Vagina (tissue), 2 donors: ENCODE measurements around the gene SOX12. TPM values are rescaled to one million over a fixed set of nuclear protein-coding genes. Genes with fewer than 3 reads are reported as not detected.
"Not testable (repeated sequence)": the region's sequence is repeated elsewhere in the genome, so short reads cannot be mapped to it uniquely, and the experiment has no call there.

Source experiments
- DNase-seq, 2 donors: peaks; one replicate each; pipeline ENCODE4 v3.0.0-alpha.2; 2017; ENCODE audit errors: extremely low spot score in 2 of 2
- H3K27ac ChIP-seq: fragments of 200-600 bp; sonication (generic); one replicate; pipeline ENCODE4 v1.5.1; 2019
- H3K27me3 ChIP-seq: fragments of 200-600 bp; sonication (generic); one replicate; pipeline ENCODE4 v1.5.1; 2019
- H3K36me3 ChIP-seq, 2 donors: fragments of 200-600 bp; sonication (generic); one replicate each; pipeline ENCODE4 v1.5.1; 2017 to 2019
- H3K4me1 ChIP-seq: fragments of 200-600 bp; sonication (generic); one replicate; pipeline ENCODE4 v1.5.1; 2019
- H3K4me3 ChIP-seq, 2 donors: fragments of 200-600 bp; sonication (generic); 1 replicate in 1 of 2; 2 replicates in 1 of 2; pipeline ENCODE4 v1.5.1; 2016 to 2019
- H3K9me3 ChIP-seq: fragments of 200-600 bp; sonication (generic); one replicate; pipeline ENCODE4 v1.5.1; 2019
- POLR2A ChIP-seq, 2 donors: fragments of 450-650 bp; IDR thresholded peaks; one replicate each; pipeline ENCODE4 v1.6.1; 2017; ENCODE audit warnings: antibody characterized with exemption in 2 of 2, mild to moderate bottlenecking in 2 of 2, moderate library complexity in 2 of 2
- POLR2AphosphoS5 ChIP-seq, 2 donors: sonication (generic); formaldehyde crosslinking; IDR thresholded peaks; one replicate each; pipeline ENCODE4 v1.9.0; 2017; ENCODE audit warnings: antibody characterized with exemption in 2 of 2, mild to moderate bottlenecking in 2 of 2, low read depth in 1 of 2; ENCODE audit not compliant: insufficient read depth in 1 of 2
- intact Hi-C: fragments of 100-400 bp; cut with DNase I; formaldehyde crosslinking; loops from one replicate; pipeline ENCODE4 v1.15.1; 2023
- total RNA-seq: library from RNA; depleted of rRNA; stranded (reverse); fragments of >200 nt; gene quantifications from one replicate; pipeline ENCODE4 v1.2.3, GENCODE V29; 2016
- TF ChIP-seq, protein P1 (sequence below), 3 experiments: fragments of 450-650 bp in 2 of 3; fragments of 200-600 bp in 1 of 3; sonication (generic) in 1 of 3; IDR thresholded peaks; one replicate each; pipeline ENCODE4 v1.5.1; 2017 to 2019; ENCODE audit warnings: antibody characterized with exemption in 3 of 3, mild to moderate bottlenecking in 2 of 3, moderate library complexity in 2 of 3

Gene SOX12
- total RNA-seq, 1 donor from 2014 or later: 4.4 TPM

DNA sequence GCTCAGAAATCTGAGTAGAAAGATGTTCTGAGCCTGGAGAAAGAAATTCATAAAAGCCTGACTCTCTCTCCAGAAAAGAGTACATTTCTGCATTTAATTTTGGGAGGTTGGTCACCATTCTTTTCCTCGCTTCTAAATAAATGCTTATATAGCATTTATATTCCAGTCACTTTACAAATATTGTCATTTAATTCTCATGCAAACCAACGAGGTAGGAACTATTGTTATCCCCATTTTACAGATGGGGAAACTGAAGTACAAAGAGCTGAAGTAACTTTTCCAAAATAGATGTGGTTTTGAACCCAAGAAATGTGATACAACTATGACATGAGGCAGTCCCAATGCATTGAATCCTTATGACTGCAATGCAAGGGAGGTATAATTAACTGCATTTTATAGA lies 50.7 kb downstream of the SOX12 start:
- no peaks in the 10 kb centered on the region for H3K36me3 ChIP-seq
- peaks cover 24% of the 10 kb centered on the region for H3K4me1 ChIP-seq
- TF ChIP-seq POLR2A (IDR thresholded peaks at IDR 0.05) (no peak), POLR2AphosphoS5 (IDR thresholded peaks at IDR 0.05; ENCODE audit: insufficient read depth in 1 of 2, low read depth in 1 of 2) (no peak)
- TF ChIP-seq, protein P1, sequence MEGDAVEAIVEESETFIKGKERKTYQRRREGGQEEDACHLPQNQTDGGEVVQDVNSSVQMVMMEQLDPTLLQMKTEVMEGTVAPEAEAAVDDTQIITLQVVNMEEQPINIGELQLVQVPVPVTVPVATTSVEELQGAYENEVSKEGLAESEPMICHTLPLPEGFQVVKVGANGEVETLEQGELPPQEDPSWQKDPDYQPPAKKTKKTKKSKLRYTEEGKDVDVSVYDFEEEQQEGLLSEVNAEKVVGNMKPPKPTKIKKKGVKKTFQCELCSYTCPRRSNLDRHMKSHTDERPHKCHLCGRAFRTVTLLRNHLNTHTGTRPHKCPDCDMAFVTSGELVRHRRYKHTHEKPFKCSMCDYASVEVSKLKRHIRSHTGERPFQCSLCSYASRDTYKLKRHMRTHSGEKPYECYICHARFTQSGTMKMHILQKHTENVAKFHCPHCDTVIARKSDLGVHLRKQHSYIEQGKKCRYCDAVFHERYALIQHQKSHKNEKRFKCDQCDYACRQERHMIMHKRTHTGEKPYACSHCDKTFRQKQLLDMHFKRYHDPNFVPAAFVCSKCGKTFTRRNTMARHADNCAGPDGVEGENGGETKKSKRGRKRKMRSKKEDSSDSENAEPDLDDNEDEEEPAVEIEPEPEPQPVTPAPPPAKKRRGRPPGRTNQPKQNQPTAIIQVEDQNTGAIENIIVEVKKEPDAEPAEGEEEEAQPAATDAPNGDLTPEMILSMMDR (IDR thresholded peaks at IDR 0.05): no peak
- H3K9me3 ChIP-seq: no peaks in the 10 kb centered on the region
- DNase-seq: no peak
- H3K4me3 ChIP-seq: no peak overlapping the region
- intact Hi-C loops: no loop called here
- no peak overlapping the region for H3K27ac ChIP-seq
- no peaks in the 10 kb centered on the region for H3K27me3 ChIP-seq

DNA sequence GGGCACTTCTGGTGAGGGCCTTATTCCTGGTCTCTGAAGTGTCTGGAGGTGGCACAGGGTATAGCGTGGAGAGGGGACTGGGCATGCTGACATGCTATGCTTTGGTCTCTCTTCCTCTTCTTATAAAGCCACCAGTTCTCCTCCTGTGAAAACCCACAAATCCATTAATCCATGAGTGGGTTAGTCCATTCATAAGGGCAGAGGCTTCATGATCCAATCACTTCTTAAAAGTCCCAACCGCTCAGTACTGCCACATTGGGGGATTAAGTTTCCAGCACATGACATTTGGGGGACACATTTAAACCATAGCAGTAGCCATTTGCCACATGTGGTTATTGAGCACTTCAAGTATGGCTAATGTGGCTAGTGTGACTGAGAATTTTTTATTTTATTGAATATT lies 51.4 kb downstream of the SOX12 start:
- no peaks in the 10 kb centered on the region for H3K9me3 ChIP-seq
- H3K27me3 ChIP-seq: no peaks in the 10 kb centered on the region
- no peaks in the 10 kb centered on the region for H3K36me3 ChIP-seq
- TF ChIP-seq POLR2AphosphoS5 (IDR thresholded peaks at IDR 0.05; ENCODE audit: insufficient read depth in 1 of 2, low read depth in 1 of 2) (no peak), POLR2A (IDR thresholded peaks at IDR 0.05) (no peak)
- TF ChIP-seq, protein P1 (IDR thresholded peaks at IDR 0.05): no peak
- H3K4me1 ChIP-seq: peaks cover 27% of the 10 kb centered on the region
- H3K27ac ChIP-seq: no peak overlapping the region
- no peak for DNase-seq
- intact Hi-C loops: no loop called here
- H3K4me3 ChIP-seq: no peak overlapping the region

DNA sequence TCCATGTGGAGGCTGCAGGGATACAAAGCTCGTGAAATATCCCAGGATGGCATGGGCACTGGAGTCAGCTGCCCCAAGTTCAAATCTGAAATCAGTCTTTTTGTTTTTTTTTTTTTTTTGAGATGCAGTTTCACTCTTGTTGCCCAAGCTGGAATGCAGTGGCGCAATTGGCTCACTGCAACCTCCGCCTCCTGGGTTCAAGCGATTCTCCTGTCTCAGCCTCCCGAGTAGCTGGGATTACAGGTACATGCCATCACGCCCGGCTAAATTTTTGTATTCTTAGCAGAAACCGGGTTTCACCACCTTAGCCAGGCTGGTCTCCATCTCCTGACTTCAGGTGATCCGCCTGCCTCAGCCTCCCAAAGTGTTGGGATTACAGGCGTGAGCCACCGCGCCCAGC lies 52.2 kb downstream of the SOX12 start:
- H3K4me3 ChIP-seq, H3K9me3 ChIP-seq, DNase-seq, intact Hi-C loops, H3K27ac ChIP-seq, H3K36me3 ChIP-seq, H3K27me3 ChIP-seq: not testable (repeated sequence)
- H3K4me1 ChIP-seq: peaks cover 24% of the 10 kb centered on the region

DNA sequence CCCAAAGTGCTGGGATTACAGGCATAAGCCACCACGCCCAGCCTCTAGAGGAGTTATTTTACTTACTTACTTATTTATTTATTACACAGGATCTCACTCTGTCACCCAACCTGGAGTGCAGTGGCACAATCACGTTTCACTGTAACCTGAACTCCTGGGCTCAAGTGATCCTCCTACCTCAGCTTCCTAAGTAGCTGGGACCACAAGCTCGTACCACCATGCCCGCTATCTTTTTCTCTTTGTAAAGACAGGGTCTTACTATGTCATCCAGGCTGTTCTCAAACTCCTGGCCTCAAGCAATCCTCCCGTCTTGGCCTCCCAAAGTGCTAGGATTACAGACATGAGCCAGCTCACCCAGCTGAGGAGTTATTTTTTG lies 53.6 kb downstream of the SOX12 start:
- H3K27ac ChIP-seq: no peak overlapping the region
- intact Hi-C loops: no loop called here
- H3K36me3 ChIP-seq: no peaks in the 10 kb centered on the region
- DNase-seq: no peak
- peaks cover 18% of the 10 kb centered on the region for H3K4me1 ChIP-seq
- no peaks in the 10 kb centered on the region for H3K9me3 ChIP-seq
- H3K27me3 ChIP-seq: no peaks in the 10 kb centered on the region
- no peak overlapping the region for H3K4me3 ChIP-seq
- TF ChIP-seq POLR2AphosphoS5 (IDR thresholded peaks at IDR 0.05; ENCODE audit: insufficient read depth in 1 of 2, low read depth in 1 of 2): no peak
- TF ChIP-seq, protein P1 (IDR thresholded peaks at IDR 0.05): no peak
- no peak for TF ChIP-seq POLR2A (IDR thresholded peaks at IDR 0.05)

Other genes starting within 250 kb of the SOX12 start
- gene DEFB125, start 237.9 kb upstream of the SOX12 start, total RNA-seq: not detected
- gene DEFB126, start 183.0 kb upstream of the SOX12 start, total RNA-seq: not detected
- gene DEFB127, start 168.1 kb upstream of the SOX12 start, total RNA-seq: not detected
- gene DEFB128, start 135.8 kb upstream of the SOX12 start, total RNA-seq: not detected
- gene DEFB129, start 98.3 kb upstream of the SOX12 start, total RNA-seq: not detected
- gene DEFB132, start 67.8 kb upstream of the SOX12 start, total RNA-seq: not detected
- gene C20orf96, start 34.8 kb upstream of the SOX12 start, total RNA-seq: 2.7 TPM
- 13.8 TPM for gene ZCCHC3, start 28.0 kb upstream of the SOX12 start, total RNA-seq
- 21.6 TPM for gene NRSN2, start 21.6 kb downstream of the SOX12 start, total RNA-seq
- 15.7 TPM for gene TRIB3, start 55.2 kb downstream of the SOX12 start, total RNA-seq
- 67.0 TPM for gene RBCK1, start 82.7 kb downstream of the SOX12 start, total RNA-seq
- 30.9 TPM for gene TBC1D20, start 137.0 kb downstream of the SOX12 start, total RNA-seq
- 70.0 TPM for gene CSNK2A1, start 218.2 kb downstream of the SOX12 start, total RNA-seq